Nephron progenitor cell (in vitro differentiated cells): Measurements from ENCODE around the gene GNLY.

ENCODE experiments used
- DNase-seq: peaks from one replicate; pipeline ENCODE4 v3.0.0; 2021
- H3K27ac Mint-ChIP-seq: 2 replicates; pipeline ENCODE4 v1.8.0; 2021; ENCODE audit warnings: mild to moderate bottlenecking, moderate library complexity, mixed read lengths
- H3K27me3 Mint-ChIP-seq: 2 replicates; pipeline ENCODE4 v1.8.0; 2021; ENCODE audit warnings: mild to moderate bottlenecking, low read depth, mixed read lengths; ENCODE audit not compliant: poor library complexity
- H3K36me3 Mint-ChIP-seq: 2 replicates; pipeline ENCODE4 v1.8.0; 2021; ENCODE audit warnings: low read depth, mixed read lengths
- H3K4me1 Mint-ChIP-seq: 2 replicates; pipeline ENCODE4 v1.8.0; 2021; ENCODE audit warnings: mixed read lengths
- H3K4me3 Mint-ChIP-seq: 2 replicates; pipeline ENCODE4 v1.8.0; 2021; ENCODE audit warnings: mild to moderate bottlenecking, moderate library complexity, mixed read lengths
- H3K9me3 Mint-ChIP-seq: 2 replicates; pipeline ENCODE4 v1.8.0; 2021; ENCODE audit warnings: mild to moderate bottlenecking, moderate library complexity, mixed read lengths
- TF ChIP-seq, protein P1 (sequence below): fragments of 200-600 bp; sonication (generic); IDR thresholded peaks from 2 replicates; pipeline ENCODE4 v1.5.0; 2021; ENCODE audit warnings: antibody characterized with exemption

The GNLY gene

GRCh38 chr2:85719609-85720240 is 25.6 kb downstream of the GNLY start:
- no peak for DNase-seq
- H3K9me3 Mint-ChIP-seq = peaks cover 11% of the 10 kb centered on the region
- H3K4me1 Mint-ChIP-seq = peaks cover 18% of the 10 kb centered on the region
- TF ChIP-seq, protein P1, sequence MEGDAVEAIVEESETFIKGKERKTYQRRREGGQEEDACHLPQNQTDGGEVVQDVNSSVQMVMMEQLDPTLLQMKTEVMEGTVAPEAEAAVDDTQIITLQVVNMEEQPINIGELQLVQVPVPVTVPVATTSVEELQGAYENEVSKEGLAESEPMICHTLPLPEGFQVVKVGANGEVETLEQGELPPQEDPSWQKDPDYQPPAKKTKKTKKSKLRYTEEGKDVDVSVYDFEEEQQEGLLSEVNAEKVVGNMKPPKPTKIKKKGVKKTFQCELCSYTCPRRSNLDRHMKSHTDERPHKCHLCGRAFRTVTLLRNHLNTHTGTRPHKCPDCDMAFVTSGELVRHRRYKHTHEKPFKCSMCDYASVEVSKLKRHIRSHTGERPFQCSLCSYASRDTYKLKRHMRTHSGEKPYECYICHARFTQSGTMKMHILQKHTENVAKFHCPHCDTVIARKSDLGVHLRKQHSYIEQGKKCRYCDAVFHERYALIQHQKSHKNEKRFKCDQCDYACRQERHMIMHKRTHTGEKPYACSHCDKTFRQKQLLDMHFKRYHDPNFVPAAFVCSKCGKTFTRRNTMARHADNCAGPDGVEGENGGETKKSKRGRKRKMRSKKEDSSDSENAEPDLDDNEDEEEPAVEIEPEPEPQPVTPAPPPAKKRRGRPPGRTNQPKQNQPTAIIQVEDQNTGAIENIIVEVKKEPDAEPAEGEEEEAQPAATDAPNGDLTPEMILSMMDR = no peak
- no peaks in the 10 kb centered on the region for H3K36me3 Mint-ChIP-seq
- peaks cover 17% of the 10 kb centered on the region for H3K27me3 Mint-ChIP-seq
- no peak overlapping the region for H3K4me3 Mint-ChIP-seq
- no peak overlapping the region for H3K27ac Mint-ChIP-seq

- peaks cover 11% of the 10 kb centered on the region for H3K9me3 Mint-ChIP-seq
- H3K4me1 Mint-ChIP-seq = peaks cover 18% of the 10 kb centered on the region
- TF ChIP-seq, protein P1 = no peak
- no peak for DNase-seq
- H3K4me3 Mint-ChIP-seq = no peak overlapping the region
- no peak overlapping the region for H3K27ac Mint-ChIP-seq
- H3K27me3 Mint-ChIP-seq = peaks cover 19% of the 10 kb centered on the region
- no peaks in the 10 kb centered on the region for H3K36me3 Mint-ChIP-seq
These were observed 26.4 kb downstream of the GNLY start for GRCh38 chr2:85720533-85720932.

- no peak for DNase-seq
- peaks cover 7% of the 10 kb centered on the region for H3K4me1 Mint-ChIP-seq
- H3K27me3 Mint-ChIP-seq = peaks cover 25% of the 10 kb centered on the region
- no peak overlapping the region for H3K27ac Mint-ChIP-seq
- TF ChIP-seq, protein P1 = no peak
- no peak overlapping the region for H3K4me3 Mint-ChIP-seq
- no peaks in the 10 kb centered on the region for H3K36me3 Mint-ChIP-seq
- peaks cover 11% of the 10 kb centered on the region for H3K9me3 Mint-ChIP-seq
These were observed 27.5 kb downstream of the GNLY start for GRCh38 chr2:85721641-85722040.

- Mint-ChIP-seq H3K4me3 (no peak overlapping the region), H3K9me3 (peaks cover 11% of the 10 kb centered on the region), H3K27me3 (peaks cover 28% of the 10 kb centered on the region), H3K36me3 (no peaks in the 10 kb centered on the region), H3K4me1 (peaks cover 2% of the 10 kb centered on the region), H3K27ac (no peak overlapping the region)
- TF ChIP-seq, protein P1 = no peak
- no peak for DNase-seq
These were observed 28.4 kb downstream of the GNLY start for GRCh38 chr2:85722519-85722918.

GRCh38 chr2:85723707-85724360 is 29.7 kb downstream of the GNLY start:
- Mint-ChIP-seq H3K4me1 (no peaks in the 10 kb centered on the region), H3K27me3 (peaks cover 31% of the 10 kb centered on the region), H3K4me3 (no peak overlapping the region), H3K27ac (no peak overlapping the region), H3K36me3 (no peaks in the 10 kb centered on the region), H3K9me3 (peaks cover 11% of the 10 kb centered on the region)
- DNase-seq = no peak
- TF ChIP-seq, protein P1 = no peak

DNA sequence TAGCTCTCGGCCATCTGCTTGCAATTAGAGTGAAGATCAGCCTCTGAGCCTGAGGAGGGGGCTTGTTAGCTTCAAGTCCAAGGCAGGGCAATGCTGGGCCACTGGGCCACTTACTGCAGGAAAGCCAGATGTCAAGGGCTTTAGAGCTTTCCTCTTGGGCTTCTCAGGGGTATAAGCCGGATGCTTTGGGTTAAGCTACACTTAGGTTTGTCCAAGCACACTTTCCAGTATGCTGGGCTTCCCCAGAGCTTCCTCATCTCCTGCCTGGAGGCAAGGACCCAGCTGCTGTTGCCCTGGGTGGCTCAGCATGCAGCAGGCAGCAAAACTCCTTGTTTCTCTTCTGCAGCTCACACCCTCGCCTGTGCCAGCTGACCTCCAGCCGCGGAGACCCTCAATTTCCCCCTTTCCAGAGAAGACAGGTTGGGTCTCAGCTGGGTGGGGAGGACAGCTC is 30.6 kb downstream of the GNLY start:
- no peak overlapping the region for H3K27ac Mint-ChIP-seq
- peaks cover 35% of the 10 kb centered on the region for H3K27me3 Mint-ChIP-seq
- TF ChIP-seq, protein P1 = no peak
- no peak for DNase-seq
- peaks cover 11% of the 10 kb centered on the region for H3K9me3 Mint-ChIP-seq
- H3K4me3 Mint-ChIP-seq = no peak overlapping the region
- H3K36me3 Mint-ChIP-seq = no peaks in the 10 kb centered on the region
- peaks cover 8% of the 10 kb centered on the region for H3K4me1 Mint-ChIP-seq
